Bladder microvascular endothelial cell (primary cell): ENCODE results near the gene SLC2A9. TPM values are rescaled to one million over a fixed set of nuclear protein-coding genes. Genes with fewer than 3 reads are reported as not detected.

Experiments
- total RNA-seq: library from RNA; depleted of rRNA; stranded (reverse); fragments of >200 nt; gene quantifications from 2 replicates; pipeline ENCODE4 v1.2.3, GENCODE V29; 2014

Gene SLC2A9
- total RNA-seq, result 0.49 and 1.3 TPM in 2 replicates

GRCh38 chr4:10020871-10021652 lies at the start of gene SLC2A9:
TSS of gene SLC2A9 (minus strand) at chr4:10021497. CDS start at chr4:10021429, 68 bp downstream.

DNA sequence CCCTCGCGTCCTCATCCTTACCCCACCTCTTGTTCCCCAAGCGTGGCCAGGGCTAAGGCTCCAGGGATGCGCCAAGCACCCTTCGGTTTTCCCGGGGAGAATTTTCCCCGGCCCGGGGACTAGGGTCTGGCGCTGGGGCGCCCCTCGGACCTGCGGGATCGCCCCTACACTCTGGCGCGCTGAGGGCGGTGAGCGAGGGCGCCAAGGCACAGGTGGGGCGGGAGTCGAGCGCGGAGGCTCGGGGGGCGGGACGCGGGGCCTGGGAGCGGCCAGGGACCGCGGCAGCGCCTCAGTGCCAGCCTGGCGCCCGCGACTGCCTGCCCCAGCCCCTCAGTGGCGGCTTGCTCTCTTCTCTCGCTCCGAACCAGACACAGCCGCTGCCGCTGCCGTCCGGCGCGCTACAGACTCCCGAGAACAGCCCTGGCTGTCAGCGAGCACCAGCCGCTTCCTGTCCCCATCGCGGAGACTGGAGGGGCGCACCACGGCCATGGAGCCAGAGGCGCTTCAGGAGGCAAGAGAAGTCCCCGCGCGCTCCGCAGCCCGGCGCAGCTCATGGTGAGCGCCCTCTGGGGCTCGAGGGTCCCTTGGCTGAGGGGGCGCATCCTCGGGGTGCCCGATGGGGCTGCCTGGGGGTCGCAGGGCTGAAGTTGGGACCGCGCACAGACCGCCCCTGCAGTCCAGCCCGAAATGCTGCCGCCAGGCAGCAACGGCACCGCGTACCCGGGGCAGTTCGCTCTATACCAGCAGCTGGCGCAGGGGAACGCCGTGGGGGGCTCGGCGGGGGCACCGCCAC lies 239.8 kb downstream of the SLC2A9 start, which contains the start of gene DRD5:
TSS of gene DRD5 (plus strand) at position 292 of the 793 bp plus-strand sequence. CDS start at position 688, 396 bp downstream.

Other genes starting within 250 kb of the SLC2A9 start
- not detected in 2 replicates for gene DRD5, start 239.9 kb downstream of the SLC2A9 start, total RNA-seq
- 385 and 617 TPM in 2 replicates for gene WDR1, start 95.3 kb upstream of the SLC2A9 start, total RNA-seq